GM19099 (cell line): ENCODE results near the gene MT1HL1.

Experiments used
- POLR2A ChIP-seq: IDR thresholded peaks from 3 replicates; pipeline ENCODE4 v1.6.1; 2011; ENCODE audit warnings: low read depth; ENCODE audit not compliant: insufficient read length; ENCODE audit errors: extremely low read depth

MT1HL1 gene

DNA sequence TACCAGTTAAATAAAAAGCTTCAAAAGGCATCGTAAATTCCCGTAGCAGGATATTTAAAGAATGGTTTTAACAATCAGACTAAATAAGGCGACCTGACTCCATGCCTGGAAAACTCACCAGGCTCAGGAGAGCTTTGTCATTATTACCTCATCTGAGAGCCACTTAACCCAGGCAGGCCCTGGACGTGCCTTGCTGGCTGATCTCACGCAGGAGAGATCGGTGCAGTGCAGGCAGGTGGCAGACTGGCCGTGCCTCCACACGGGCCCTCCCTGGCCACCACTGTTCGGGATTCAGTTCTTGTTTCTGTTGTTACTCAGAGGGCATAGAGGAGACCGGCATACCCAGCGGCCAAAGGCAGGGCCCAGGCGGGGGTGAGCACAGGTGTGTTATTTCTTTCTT is 6.4 kb downstream of the MT1HL1 start:
- no peak for TF ChIP-seq POLR2A

DNA sequence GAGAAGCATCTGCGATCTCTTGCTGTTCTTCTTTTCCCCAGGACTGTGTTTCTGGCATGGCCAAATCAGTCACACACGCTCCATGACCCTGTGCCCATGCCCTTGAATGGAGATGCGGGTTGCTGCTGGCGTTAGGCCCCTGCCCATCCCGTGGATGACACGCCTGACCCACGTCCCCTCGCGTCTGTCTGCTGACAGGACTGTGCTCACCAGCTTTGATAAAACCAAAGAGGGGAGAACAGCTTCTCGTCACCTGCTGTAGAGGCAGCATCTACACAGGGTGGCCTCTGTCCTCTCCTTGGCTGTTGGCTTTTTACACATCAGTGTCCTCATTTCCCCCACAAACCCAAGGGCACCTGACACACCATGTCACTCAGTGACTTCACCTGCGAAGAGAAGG is 6.9 kb downstream of the MT1HL1 start:
- TF ChIP-seq POLR2A = no peak

DNA sequence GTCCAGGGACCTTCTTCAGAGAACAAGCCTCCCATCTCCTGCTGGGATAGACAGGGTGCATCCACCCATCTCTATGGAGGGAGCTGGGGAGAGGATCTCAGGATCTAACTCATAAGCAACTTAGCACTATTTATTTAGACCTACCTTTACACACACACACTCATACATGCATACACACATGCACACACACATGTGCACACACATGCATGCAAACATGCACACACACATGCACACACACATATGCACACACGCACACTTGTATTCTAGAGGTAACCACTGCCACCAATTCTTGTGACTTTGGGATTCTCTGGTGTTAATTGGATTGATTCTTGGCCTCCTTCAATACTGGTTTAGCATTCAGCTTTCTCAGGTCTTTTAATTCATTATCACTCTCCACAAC is 9.8 kb downstream of the MT1HL1 start:
- TF ChIP-seq POLR2A = no peak

DNA sequence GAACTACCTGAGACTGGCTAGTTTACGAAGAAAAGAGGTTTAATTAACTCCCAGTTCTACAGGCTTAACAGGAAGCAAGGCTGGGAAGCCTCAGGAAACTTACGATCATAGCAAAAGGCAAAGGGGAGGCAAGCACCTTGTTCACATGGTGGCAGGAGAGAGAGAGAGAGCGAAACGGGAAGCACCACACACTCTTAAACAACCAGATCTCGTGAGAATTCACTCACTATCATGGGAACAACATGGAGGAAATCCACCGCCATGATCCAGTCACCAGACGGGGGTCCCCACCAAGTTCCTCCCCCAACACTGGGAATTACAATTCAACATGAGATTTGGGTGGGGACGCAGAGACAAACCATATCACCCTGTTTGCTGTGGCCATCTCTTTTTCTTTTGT is 11.8 kb downstream of the MT1HL1 start:
- no peak for TF ChIP-seq POLR2A

DNA sequence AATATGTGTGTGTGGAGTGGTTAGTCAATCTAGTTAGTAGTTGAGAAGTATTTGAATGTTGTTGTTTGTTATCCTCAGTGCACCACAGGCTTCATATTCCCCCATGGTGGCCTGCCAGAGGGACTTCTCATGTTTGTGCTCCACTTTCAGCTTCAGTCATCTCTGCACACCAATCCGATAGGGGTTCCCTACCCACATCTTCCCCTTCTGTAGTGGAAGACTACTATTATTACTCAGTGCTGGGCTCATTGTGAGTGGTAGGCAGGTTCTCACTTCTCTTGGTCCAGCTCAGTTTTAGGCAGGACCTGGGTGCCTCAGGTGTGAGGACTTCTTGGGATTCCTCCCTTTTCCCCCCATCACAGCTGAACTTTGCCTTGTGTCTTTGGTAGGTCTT is 14.2 kb downstream of the MT1HL1 start:
- no peak for TF ChIP-seq POLR2A

DNA sequence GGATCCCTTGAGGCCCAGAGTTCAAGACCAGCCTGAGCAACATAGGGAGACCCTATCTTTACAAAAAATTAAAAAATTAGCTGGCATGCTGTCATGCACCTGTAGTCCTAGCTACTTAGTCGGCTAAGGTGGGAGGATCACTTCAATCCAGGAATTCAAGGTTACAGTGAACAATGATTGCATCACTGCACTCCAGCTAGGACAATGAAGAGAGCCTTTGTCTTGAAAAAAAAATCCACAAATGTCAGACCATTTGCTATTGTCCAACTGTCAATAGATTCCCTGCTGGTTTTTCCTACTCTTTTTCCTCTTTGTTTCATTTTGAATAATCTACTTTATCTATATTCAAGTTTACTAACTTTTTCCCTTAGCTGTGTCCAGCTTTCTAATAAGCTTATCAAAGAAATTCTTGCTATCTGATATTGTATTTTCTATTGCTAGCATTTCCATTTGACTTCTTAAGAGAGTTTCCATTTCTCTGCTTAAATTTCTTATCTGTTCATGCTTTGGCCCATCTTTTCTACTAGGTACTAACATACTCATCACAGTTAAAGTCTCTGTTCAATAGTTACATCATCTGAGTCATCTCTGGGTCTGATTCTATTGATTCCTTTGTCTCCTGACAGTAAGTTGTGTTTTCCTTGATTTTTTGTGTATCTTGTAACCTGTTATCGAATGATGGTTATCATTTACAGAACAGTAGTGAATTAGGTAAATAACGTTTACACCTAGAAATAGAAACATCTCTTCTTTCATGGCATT is 14.8 kb downstream of the MT1HL1 start:
- TF ChIP-seq POLR2A = no peak

DNA sequence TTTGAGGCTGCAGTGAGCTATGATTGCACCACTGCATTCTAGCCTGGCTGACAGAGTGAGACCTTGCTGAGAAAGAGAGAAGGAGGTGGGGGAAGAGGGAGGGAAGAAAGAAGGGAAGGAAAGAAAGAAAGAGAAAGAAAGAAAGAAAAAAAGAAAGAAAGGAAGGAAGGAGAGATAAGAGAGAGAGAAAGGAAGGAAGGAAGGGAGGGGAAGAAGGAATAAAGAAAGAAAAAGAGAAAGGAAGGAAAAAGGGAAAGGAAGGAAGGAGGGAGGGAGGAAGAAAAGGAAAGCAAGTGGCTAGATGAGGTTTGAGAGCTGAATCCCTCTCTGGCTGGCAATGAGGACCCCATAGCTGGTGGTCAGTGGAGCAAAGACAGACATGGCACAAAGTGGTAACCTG is 20.4 kb downstream of the MT1HL1 start:
- TF ChIP-seq POLR2A = no peak

DNA sequence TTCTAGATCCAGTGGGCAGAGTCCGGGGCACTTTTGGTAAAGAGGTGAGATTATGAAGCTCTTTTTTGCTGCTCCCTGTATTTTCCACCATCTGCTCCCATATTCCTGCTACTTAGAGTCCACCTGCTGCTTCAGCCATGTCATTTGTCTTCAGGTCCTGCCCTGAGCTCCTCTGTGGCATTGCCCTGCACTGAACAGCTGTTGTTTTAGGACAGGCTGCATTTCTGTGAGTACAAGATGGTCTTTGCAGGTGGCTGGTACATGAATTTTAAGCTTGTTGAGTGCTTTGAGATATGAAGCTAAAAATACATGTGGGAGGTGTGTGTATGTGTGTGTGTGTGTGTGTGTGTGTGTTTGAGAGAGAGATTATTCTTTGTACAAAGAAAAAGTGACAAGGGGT is 21.9 kb downstream of the MT1HL1 start:
- no peak for TF ChIP-seq POLR2A

DNA sequence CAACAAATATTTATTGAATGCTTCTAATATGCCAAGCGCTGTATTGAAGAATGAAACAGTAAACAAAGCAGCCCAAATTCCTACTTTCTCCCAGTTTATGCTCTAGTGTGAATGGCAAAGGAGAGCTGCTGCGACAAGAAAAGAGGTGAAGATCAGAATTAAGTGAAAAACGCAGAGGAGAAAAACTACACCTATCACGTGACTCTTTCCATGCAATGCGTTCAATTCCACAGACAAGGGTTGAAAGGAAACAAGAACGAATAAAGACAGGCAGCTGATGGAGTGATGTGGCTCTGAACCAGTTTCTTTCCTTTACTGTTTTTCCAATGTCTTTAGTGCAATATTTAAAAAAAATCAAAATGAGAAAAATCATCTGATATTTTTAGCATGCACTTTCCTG is 23.6 kb downstream of the MT1HL1 start:
- no peak for TF ChIP-seq POLR2A

DNA sequence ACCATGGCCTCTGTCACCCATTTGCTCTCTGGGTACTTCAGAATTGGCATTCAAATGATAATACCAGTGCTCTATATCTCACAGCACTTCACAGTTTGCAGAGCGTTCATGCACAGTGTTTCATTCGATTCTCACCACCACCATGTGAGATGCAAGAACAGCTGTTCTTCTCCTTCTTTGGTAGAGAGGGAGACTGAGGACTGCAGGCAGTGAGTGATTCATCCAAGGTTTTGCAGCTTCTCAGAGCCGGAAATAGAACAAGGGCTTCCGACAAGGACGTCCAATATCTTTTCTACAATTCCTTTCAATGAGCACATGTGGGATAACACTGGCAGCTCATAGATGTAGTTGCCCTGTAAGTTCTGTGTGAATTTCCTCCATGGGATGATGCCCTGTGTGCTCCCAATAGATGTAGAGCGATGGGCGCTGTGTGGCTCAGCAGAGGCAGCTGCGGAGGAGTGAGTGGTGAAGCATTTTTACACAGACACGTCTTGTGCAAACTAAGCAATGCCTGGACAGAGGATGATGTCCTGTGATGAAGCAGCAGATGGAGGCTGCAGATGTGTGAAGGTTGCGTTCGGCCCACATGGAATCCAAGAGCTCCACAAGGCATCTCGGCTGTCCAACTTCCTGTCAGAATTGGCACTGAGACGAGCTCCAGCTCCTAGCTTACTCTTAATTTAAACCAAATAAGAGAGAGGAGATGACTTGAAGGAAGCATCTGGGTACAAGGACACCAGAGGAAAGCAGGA is 24.9 kb downstream of the MT1HL1 start:
- TF ChIP-seq POLR2A = no peak

DNA sequence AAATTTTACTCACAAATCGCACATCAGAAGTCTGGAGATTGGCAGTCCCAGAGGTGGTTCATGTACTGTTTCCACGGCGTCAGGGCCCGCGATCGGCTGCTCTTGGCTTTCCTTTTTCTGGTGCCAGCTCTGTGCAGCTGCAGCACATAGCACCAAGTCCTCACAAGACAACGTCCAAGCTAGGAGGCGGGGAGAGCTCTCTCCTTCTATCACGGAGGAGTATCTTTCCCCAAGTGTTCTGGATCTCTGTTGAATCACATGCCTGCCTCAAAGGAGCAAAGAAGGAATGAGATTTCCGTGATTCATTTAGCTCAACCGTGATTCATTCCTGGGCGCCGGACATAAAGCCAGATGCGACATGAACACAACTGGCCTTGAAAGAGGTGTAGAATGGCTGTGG is 25.5 kb downstream of the MT1HL1 start:
- no peak for TF ChIP-seq POLR2A

DNA sequence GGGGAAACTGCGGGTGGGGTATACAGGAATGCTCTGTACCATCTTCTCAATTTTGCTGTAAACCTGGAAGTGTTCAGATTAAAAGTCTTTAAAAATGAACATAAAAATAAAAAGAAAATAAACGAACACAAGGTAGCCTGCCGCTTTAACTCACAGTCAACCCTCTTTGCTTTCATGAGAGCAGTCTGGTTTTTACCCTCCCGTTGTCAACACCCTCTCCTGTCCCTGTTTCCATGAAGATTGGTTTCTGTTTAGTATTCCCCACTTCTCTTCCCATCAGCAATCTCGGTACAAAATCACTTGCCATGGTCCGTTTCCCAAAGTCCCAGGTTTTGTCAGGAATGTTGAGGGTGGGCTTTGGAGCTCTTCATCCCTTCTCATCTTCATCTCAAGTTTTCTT is 28.8 kb downstream of the MT1HL1 start:
- TF ChIP-seq POLR2A = no peak

DNA sequence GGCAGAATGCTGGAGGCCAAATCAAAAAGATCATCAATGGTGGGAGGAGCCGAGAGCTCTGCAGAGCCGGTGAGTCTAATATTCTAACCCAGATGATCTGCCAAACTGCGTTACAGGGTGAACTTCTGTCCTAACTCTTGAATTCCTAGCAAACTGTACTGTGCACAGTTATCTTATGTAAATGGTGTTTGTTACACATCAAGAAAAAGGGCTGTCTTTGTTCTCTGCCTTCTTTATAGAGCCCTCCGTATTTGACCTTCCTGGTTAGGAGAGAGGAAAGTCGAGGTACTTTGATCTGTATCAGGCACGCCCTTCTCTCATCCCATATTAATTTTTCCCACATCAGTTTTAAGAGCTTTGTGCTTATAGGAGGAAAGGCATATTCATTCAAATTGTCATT is 37.6 kb downstream of the MT1HL1 start:
- TF ChIP-seq POLR2A = no peak

DNA sequence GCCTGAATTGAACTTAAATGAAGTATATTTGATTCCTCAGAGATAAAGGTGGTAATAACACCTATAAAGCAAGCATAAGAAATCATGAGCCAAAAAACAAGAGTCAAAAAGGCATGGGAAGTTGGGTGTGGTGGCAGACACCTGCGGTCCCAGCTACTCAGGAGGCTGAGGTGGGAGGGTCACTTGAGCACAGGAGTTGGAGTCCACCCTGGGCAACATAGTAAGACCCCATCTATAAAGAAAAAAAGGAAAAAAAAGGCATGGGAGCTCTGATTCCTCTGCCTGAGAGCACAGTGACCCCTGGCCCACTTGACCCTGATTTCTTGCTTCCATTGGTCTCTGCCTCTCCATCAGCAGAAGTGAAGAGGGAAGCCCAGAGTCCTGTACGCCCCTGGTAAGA is 40.3 kb downstream of the MT1HL1 start:
- TF ChIP-seq POLR2A = no peak

DNA sequence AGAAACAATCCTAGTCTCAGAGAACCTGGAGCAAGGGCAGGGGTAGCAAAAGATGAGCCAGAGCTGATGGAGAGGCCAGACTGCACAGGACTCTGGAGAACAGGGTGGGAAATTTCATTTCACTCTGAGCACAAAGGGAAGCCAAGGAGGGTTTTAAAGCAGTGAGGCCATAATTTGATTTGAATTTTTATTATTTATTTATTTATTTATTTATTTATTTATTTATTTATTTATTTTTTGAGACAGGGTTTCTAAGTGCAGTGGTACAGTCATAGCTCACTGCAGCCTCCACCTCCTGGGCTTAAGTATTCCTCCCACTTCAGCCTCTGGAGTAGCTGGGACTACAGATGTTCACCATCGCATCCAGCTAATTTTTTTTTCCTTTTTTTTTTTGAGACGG is 45.1 kb downstream of the MT1HL1 start:
- no peak for TF ChIP-seq POLR2A

DNA sequence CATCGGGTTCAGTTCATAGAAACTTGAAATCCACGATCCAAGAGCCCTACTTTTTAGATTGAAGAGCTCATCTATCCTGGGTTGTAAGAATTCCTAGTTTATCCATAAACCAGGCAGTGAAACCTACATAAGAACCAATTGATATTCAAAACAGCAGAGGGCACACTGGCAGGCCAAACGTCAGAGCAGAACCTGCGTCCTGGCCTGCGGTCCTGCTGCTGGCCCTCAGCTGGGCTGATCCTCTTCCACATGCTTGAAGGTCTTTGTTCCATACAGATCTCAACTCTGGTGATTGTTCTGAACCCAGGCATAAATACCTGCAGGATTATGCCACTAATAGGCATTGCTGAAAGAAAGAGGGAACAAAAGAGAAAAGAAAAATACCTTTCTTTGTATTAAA is 47.0 kb downstream of the MT1HL1 start:
- no peak for TF ChIP-seq POLR2A
